Adrenal gland (tissue), 5 donors: Measurements from ENCODE around the gene FRAT2.

ENCODE experiments used
- CTCF ChIP-seq, 6 experiments: fragments of 450-650 bp in 4 of 6; fragments of 200-600 bp in 2 of 6; sonication (generic) in 1 of 6; IDR thresholded peaks; 1 replicate in 5 of 6; 2 replicates in 1 of 6; pipeline versions ENCODE4 v1.5.1 to v1.8.0; 2016 to 2021; ENCODE audit warnings: antibody characterized with exemption in 6 of 6, mild to moderate bottlenecking in 2 of 6, moderate library complexity in 1 of 6
- POLR2A ChIP-seq, 2 donors: fragments of 450-650 bp; IDR thresholded peaks; one replicate each; pipeline ENCODE4 v1.6.1; 2017; ENCODE audit warnings: antibody characterized with exemption in 2 of 2, mild to moderate bottlenecking in 2 of 2, moderate library complexity in 1 of 2
- donor health status: DM: no; HTN: no; CAD: no.

- TF ChIP-seq CTCF (IDR thresholded peaks at IDR 0.05) (no peak), POLR2A (IDR thresholded peaks at IDR 0.05) (no peak)
Measured at GRCh38 chr10:97325754-97326153, 8.8 kb downstream of the FRAT2 start.
